Superior temporal gyrus (tissue), 1 donor: ENCODE results near the gene C19orf33.
"Not testable (repeated sequence)": the region's sequence is repeated elsewhere in the genome, so short reads cannot be mapped to it uniquely, and the experiment has no call there.

ENCODE experiments used
- DNase-seq: peaks from one replicate; pipeline ENCODE4 v3.0.0-alpha.2; 2016; ENCODE audit errors: extremely low spot score

The C19orf33 gene

GRCh38 chr19:38337360-38337653 lies 33.3 kb downstream of the C19orf33 start:
- DNase-seq: no peak

DNA sequence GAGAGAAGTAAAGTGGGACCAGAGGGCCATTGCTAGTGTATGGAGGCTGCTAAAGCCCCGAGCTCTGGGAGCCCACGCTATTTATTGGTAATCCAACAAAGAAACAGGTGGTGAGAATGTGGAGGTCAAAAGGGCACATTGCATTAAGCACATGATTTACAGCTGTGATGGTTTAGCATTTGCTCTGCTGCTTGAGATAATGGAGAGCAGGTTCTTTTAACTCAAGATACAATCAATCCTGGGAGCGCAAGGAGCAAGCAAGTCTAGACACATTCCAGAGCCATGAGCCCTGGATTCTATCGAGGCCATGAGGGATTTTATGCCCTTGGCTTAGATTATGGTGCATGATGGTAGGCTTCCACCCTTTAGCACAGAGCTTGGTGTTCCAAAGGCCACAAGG lies 35.0 kb downstream of the C19orf33 start:
- DNase-seq: not testable (repeated sequence)

DNA sequence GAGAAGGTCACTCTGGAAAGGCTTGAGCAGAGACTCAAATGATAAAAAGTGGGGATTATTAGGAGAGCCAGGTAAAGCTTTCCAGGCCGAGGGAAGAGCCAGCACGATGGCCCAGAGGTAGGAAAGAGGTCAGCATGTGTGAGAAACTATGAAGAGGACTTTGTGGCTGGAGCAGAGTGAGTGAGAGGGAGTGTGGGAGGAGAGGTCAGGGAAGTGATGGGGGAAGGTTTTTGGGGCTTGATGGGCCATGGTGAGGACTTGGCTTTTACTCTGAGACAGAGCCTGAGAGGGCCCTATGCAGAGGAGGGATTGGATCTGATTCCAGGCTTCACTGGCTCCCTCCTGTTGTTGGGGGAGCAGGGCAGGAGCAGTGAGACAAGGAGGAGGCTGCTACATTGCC lies 36.9 kb downstream of the C19orf33 start:
- DNase-seq: no peak

- no peak for DNase-seq
Observed at GRCh38 chr19:38346837-38347236, 42.8 kb downstream of the C19orf33 start.

GRCh38 chr19:38350883-38351282 lies 46.8 kb downstream of the C19orf33 start:
- DNase-seq: no peak

DNA sequence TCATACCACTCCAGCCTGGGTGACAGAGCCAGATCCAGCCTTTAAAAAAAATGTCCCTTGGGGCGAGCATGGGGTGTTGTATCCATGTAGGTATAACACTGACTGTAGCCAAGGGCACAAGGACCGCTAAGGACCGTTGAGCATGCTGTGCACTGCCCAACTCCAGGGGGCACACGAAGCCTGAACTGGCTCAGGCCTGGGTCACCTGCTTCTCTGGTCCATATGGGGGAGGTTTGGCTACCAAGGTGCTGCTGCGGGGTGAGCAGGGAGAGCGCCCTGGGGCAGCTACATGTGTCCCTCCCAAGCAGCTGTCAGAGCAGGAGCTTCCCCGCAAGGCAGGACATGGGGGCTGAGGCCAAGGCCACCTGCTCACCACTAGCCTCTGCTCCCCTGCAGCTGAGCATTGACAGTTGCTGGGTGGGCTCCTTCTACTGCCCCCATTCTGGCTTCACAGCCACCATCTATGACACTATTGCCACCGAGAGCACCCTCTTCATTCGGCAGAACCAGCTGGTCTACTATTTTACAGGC lies 47.9 kb downstream of the C19orf33 start:
- no peak for DNase-seq

- no peak for DNase-seq
Observed at GRCh38 chr19:38352611-38353010, 48.6 kb downstream of the C19orf33 start.
